IPS DF 4.7 (cell line): ENCODE data around the gene SNX12.
"Not testable (repeated sequence)": the region's sequence is repeated elsewhere in the genome, so short reads cannot be mapped to it uniquely, and the experiment has no call there.

Experiments used
- DNase-seq: peaks from one replicate; pipeline ENCODE4 v3.0.0-alpha.2; 2013; ENCODE audit warnings: low spot score; ENCODE audit errors: extremely low read depth

SNX12 gene

DNA sequence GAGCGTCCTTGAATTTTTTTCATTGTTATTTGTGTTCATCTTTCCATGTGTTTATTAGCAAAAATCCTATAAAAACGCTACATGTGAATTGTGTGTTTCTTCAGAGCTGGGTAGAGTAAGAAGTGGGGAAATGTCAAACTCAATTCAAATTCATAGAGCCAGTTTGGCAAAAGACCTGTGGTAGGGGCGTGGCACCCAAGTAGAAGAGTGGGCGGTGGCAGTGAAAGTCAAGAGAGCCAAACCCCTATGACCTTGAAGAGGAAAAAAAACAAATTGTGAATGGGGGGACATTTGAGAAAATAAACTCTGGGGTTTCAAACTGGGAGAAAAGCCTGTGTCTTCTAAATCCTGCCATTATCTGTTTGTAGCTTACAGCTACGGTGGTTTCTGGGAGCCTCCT is 23.1 kb upstream of the SNX12 start:
- no peak for DNase-seq

DNA sequence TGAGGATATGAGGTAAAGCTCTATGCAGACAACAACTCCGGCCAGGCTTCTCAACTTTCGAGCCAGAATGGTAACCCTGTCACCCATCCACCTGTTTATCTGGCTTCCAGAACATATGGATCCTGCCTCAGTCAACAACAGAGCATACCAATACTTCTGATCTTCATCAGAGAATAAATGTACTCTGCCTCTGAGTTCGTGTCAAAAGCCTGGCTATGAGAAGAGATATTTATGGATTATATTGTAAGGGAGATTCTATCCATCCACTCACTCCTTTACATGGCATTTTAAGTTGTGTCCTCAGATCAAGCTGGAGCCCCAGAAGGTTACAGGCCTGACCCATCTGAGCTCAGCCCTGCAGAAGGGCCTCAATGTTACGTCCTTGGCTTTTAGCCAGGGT is 17.8 kb upstream of the SNX12 start:
- DNase-seq: no peak

DNA sequence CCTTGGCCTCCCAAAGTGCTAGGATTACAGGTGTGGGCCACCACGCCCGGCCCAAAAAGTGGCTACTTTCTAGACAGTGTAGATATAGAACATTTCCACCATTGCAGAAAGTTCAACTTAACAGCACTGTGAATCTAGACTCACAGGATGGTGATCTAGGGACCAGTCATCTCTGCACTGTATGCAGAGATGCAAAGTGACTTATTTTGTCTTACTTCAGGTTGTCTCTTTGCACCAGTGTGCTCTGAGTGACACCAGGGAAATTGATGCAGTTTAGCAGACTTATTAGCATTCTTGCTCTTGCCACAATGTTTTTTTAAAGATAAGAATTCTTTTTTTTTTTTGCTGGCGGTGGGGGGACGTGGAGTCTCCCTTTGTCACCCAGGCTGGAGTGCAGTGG is 14.7 kb upstream of the SNX12 start:
- DNase-seq: no peak

GRCh38 chrX:71082124-71082647 is 14.1 kb upstream of the SNX12 start:
- no peak for DNase-seq

DNA sequence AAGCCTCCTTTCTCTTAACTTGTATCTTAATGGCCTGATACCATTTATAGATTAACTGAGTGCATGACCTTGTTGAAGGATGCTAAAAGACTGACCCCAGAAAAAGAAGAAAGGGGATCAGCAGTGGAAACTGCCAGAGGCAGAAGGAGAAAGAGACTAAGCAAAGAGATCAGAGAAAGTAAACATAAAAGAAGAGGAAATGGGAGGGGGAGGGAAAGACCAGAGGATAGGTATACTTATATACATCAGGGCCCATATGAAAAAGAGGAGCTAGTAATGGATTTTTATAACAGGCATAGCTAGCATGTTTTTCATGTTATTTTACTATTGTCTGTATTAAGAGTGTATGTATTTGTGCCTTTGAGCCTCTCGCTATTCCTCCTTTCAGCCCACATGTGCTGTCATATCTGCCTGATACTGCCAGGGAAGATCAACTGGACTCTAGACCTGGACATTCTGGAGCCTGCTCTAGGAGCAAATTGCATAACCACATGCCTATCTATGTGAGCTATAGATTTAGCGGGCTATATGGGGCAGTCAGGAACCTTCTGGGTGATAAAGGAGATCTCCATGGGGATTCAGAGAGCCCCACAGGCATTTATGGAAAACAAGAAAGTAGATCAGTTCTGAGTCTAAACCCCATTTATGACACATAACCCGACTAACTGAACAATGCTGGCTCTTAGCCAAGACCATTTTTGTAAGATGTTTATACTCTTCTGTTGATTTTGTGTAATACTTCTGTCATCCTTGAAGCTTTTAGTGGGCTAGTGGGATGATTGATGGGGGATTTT is 13.4 kb upstream of the SNX12 start:
- DNase-seq: no peak

- no peak for DNase-seq
Measured at GRCh38 chrX:71070531-71070930, 2.4 kb upstream of the SNX12 start.

DNA sequence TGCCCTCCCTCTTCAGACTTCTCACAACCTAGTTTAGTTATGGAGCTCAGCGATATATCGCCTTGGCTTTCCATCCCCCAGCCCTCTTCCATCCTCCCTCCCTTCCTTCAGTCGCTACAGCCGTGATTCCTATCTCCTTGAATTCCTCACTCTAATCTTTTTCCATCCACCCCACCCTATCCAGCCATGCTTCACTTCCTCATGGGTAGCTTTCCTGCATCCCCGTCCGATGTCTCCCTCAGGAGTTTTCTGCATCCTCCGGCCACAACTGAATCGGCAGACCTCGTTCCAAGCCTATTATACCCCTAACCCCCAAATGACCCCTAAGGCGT is 456 bp downstream of the SNX12 start:
- no peak for DNase-seq

DNA sequence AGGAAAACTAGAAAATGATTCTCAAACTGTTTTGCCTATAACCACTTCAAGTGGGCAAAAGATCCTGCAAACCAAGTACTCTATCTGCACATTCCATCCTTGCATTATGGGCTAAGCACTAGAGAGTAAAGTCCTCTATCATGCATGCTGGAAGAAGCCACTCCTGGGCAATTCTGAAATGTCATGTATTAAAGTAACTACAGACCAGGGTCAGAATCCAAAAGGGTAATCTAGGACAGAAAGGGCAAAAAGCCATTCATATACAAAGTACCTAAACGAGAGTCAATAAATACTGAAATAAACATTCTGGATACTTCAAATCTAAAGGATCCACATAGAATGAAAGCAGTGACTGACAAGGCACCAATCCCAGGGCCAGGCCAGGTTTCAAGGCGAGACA is 1.0 kb downstream of the SNX12 start:
- DNase-seq: no peak

GRCh38 chrX:71060127-71060526 is 8.0 kb downstream of the SNX12 start:
- DNase-seq: no peak

DNA sequence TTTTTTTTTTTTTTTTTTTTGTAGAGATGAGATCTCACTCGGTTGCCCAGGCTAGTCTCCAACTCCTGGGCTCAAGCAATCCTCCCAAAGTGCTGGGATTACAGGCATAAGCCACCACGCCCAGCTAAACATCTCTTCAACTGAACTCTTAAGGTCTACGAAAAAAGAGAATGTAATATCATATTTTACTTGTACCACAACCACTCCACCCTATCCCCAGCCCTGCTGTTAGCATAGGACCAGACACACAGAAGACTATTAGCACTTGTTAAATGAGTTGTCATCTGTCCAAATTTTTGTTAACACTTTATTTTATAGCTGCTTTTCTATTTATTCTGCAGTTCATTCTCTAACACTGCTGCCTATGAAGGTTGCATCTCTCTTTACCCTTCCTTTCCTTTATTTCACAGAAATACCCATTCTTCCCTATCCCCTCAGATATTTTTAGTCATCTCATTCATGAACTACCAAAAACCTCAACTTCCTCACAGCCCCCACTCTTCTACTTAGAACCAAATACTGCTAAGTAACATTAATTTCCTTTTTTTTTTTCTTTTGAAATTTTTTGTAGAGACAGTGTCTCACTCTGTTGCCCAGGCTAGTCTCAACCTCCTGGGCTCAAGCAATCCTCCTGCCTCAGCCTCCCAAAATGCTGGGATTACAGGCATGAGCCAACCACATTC is 10.1 kb downstream of the SNX12 start:
- DNase-seq: no peak

DNA sequence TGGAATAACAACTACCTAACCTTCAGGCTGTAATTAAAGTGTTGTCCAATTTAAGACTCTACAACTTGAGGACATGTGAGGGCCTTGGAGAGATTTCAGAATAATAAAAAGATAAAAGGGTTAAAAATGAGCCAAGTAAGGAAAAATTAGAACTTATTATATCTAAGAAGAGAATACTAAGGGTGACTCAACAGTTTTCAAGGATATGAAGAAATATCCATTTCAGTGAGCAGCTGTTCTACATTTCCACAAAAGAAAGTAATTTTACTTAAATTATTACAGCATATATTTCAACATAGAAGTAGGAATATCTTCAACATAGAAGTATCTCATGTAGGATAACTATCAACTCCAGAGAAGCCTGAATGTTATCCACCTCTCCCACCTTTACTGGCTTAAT is 11.3 kb downstream of the SNX12 start:
- DNase-seq: no peak

- no peak for DNase-seq
Measured at GRCh38 chrX:71053217-71053621, 14.9 kb downstream of the SNX12 start.

GRCh38 chrX:71052721-71053120 is 15.4 kb downstream of the SNX12 start:
- no peak for DNase-seq

GRCh38 chrX:71047891-71048290 is 20.2 kb downstream of the SNX12 start:
- DNase-seq: not testable (repeated sequence)

GRCh38 chrX:71017396-71017939 is 50.7 kb downstream of the SNX12 start:
- no peak for DNase-seq
